GM12878 (cell line): Measurements from ENCODE around the gene NR2F2. TPM values are rescaled to one million over a fixed set of nuclear protein-coding genes. Genes with fewer than 3 reads are reported as not detected.

ENCODE experiments used
- ATAC-seq: fragments of 200-7000 bp; cut with Tn5 transposase; 3 replicates; pipeline ENCODE4 v1.9.1; 2020; ENCODE audit warnings: mild to moderate bottlenecking, moderate library complexity
- BruUV-seq: library from RNA; stranded (reverse); fragments of 400-500 nt; replicated peaks from 2 replicates; lab custom pipeline; 2021; lab: Mats Ljungman, UMichigan
- CTCF ChIA-PET: fragments of 300-600 bp; sonication (Branson Sonifier 250); formaldehyde crosslinking; extraction: SDS; loops from one replicate; lab custom pipeline; 2021; ENCODE audit warnings: inconsistent platforms; lab: Yijun Ruan, JAX
- POLR2A ChIA-PET: fragments of 350-600 bp; formaldehyde crosslinking; extraction: SDS; loops from one replicate; lab custom pipeline; 2021; ENCODE audit warnings: inconsistent platforms; lab: Charles Lee
- RAD21 ChIA-PET: fragments of 300-600 bp; sonication (Branson Sonifier 250); formaldehyde crosslinking; loops from one replicate; lab custom pipeline; 2023; ENCODE audit warnings: antibody characterized with exemption; ENCODE audit not compliant: unreplicated experiment; lab: Charles Lee
- SMC1A ChIA-PET: fragments of 300-600 bp; sonication (Branson Sonifier 250); formaldehyde crosslinking; loops from one replicate; lab custom pipeline; 2023; ENCODE audit not compliant: unreplicated experiment, uncharacterized antibody; lab: Charles Lee
- DNase-seq: peaks from one replicate; pipeline ENCODE4 v3.0.0-alpha.2; 2011; ENCODE audit warnings: low read depth, low spot score
- FAIRE-seq: peaks from 3 replicates; lab custom pipeline; 2011; peaks lifted over from hg19 to GRCh38; lab: Jason Lieb, UNC
- H2AFZ ChIP-seq: 2 replicates; pipeline ENCODE4 v1.6.0; 2011; ENCODE audit warnings: low read depth, low read length, control low read depth; ENCODE audit not compliant: control insufficient read depth
- H3K27ac ChIP-seq: 2 replicates; pipeline ENCODE4 v1.5.1; 2011; ENCODE audit warnings: control low read depth; ENCODE audit not compliant: control insufficient read depth, insufficient read depth
- H3K27me3 ChIP-seq, 2 experiments: replicated peaks in 1 of 2; 2 replicates each; pipeline versions ENCODE4 v1.6.0 to v1.6.1; 2011; ENCODE audit warnings: low read length in 1 of 2; ENCODE audit not compliant: control insufficient read depth in 2 of 2, insufficient read depth in 2 of 2
- H3K36me3 ChIP-seq, 2 experiments: 2 replicates each; pipeline ENCODE4 v1.5.1; 2011; ENCODE audit warnings: low read length in 1 of 2; ENCODE audit not compliant: control insufficient read depth in 2 of 2, insufficient read depth in 2 of 2
- H3K4me1 ChIP-seq: 2 replicates; pipeline ENCODE4 v1.6.1; 2011; ENCODE audit warnings: mild to moderate bottlenecking, low read length, moderate library complexity, mixed read lengths; ENCODE audit not compliant: control insufficient read depth, insufficient read depth
- H3K4me2 ChIP-seq: 2 replicates; pipeline ENCODE4 v1.6.0; 2011; ENCODE audit warnings: control low read depth; ENCODE audit not compliant: control insufficient read depth, insufficient read depth
- H3K4me3 ChIP-seq: fragments of 200-600 bp; sonication (generic); 2 replicates; pipeline ENCODE4 v1.5.1; 2016
- H3K79me2 ChIP-seq: 2 replicates; pipeline ENCODE4 v1.6.0; 2011; ENCODE audit warnings: low read length; ENCODE audit not compliant: control insufficient read depth, insufficient read depth
- H3K9ac ChIP-seq: 2 replicates; pipeline ENCODE4 v1.8.0; 2011; ENCODE audit warnings: low read length, control low read depth, mixed read lengths; ENCODE audit not compliant: control insufficient read depth, insufficient read depth
- H3K9me3 ChIP-seq: replicated peaks from 3 replicates; pipeline ENCODE4 v1.5.1; 2011; ENCODE audit warnings: mild to moderate bottlenecking, low read length; ENCODE audit not compliant: control insufficient read depth, insufficient read depth
- H4K20me1 ChIP-seq: 2 replicates; pipeline ENCODE4 v1.6.0; 2011; ENCODE audit not compliant: control insufficient read depth, insufficient read depth
- NFYA ChIP-seq: IDR thresholded peaks from 2 replicates; pipeline ENCODE4 v1.6.1; 2011; ENCODE audit warnings: low read depth, mild to moderate bottlenecking, low read length, improper control_type of control experiment, borderline replicate concordance
- NR2C1 ChIP-seq: fragments of 450-650 bp; IDR thresholded peaks from 2 replicates; pipeline ENCODE4 v1.6.1; 2017; ENCODE audit warnings: antibody characterized with exemption, mild to moderate bottlenecking, moderate library complexity
- RCOR1 ChIP-seq: conservative IDR thresholded peaks from 2 replicates; pipeline ENCODE4 v1.6.1; 2012; ENCODE audit warnings: low read depth, low read length, improper control_type of control experiment
- WGBS: methylation state at CpG from one replicate; pipeline ENCODE4 v1.1.6; 2016; ENCODE audit warnings: low lambda C conversion rate; ENCODE audit not compliant: insufficient replicate concordance, insufficient coverage; ENCODE audit errors: missing lambda C conversion rate; 5-methylcytosine and 5-hydroxymethylcytosine counted together
- in situ Hi-C: fragments of 300-500 bp; cut with MboI; formaldehyde crosslinking; loops from 9 replicates; pipeline ENCODE4 v1.14.3; 2018; ENCODE audit warnings: mixed read lengths
- intact Hi-C: fragments of 100-400 bp; cut with micrococcal nuclease; formaldehyde crosslinking; loops from one replicate; pipeline ENCODE4 v1.14.2; 2022; ENCODE audit not compliant: unreplicated experiment
- polyA plus RNA-seq, 11 experiments: library from polyadenylated mRNA; depleted of rRNA in 4 of 11; unstranded in 6 of 11; stranded (reverse) in 5 of 11; fragments of >200 nt; fragmentation: Nextera tagmentation in 4 of 11; fragmentation: Illumina TruSeq in 1 of 11; extraction: Ambion mirVana in 4 of 11; extraction: Trizol in 1 of 11; gene quantifications; 1 replicate in 1 of 11; 2 replicates in 10 of 11; pipeline versions ENCODE4 v1.2.1 to v1.2.3, GENCODE V29; 2011 to 2016; ENCODE audit warnings: inconsistent platforms in 2 of 11, missing spikeins in 2 of 11, low read depth in 1 of 11
- total RNA-seq, 4 experiments: library from RNA; depleted of rRNA in 3 of 4; stranded (reverse); fragments of >200 nt in 3 of 4; fragmentation: Illumina TruSeq in 1 of 4; extraction: Trizol in 1 of 4; gene quantifications; 2 replicates each; pipeline versions ENCODE4 v1.2.1 to v1.2.3, GENCODE V29; 2013 to 2021

The NR2F2 gene
- total and polyA plus RNA-seq, 10 of the 15 experiments (the other 5 are each of a cell fraction or from before 2014, with no cell fraction given): 1.1 to 10.1 (median 3.2) TPM

DNA sequence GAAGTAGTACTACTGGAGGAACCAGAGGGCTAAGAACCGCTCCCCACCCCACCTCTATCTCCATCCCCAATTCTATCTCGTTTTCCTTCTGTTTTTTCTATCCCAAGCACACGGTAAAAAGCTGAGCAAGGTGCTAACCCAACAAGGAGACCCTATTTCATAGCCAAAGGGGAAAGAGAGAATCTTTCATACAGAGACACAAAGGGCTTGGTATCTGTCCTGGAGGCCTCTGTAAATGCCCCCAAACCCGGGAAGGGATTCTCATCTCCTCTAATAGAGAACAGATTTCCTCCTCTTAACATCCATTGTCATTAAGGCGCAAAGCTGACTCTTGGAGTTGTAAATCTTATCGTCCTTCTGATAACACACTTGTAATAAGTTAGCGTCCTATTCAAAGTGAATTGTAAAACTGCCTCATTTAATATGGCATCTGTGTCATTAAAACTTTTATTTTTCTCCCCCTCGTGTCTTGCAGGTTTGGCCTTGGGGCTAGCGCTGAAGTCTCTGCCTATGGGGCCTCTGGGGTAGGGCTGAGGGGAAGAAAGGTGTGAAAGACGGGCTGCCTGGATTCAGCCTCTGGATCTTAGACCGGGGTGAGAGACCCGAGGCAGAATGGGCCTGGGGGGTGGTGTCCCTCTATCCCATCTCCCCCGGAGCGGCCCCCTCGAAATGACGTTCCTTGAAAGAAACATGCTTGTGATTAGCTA lies 12.1 kb downstream of the NR2F2 start:
- FAIRE-seq: no peak
- CTCF ChIA-PET: interaction anchor here (0.5 to 13.0 kb wide), 7 partner anchors 13 to 1083 kb away, joined by 3 to 212 read pairs (median 3); partner anchors contain the start of gene NR2F2
- TF ChIP-seq NFYA (no peak), RCOR1 (no peak), NR2C1 (no peak)
- ATAC-seq: no peak
- no peak for DNase-seq
- in situ Hi-C loops (loop anchor here (10.0 kb wide), 1 partner anchor 1078 kb away; no protein-coding TSS in a partner anchor), intact Hi-C loops (loop anchor here (1.0 to 10.0 kb wide), 3 partner anchors 420 to 838 kb away; no protein-coding TSS in a partner anchor)
- RAD21 ChIA-PET: interaction anchor here (1.0 to 10.3 kb wide), 7 partner anchors 13 to 1083 kb away, joined by 3 to 252 read pairs (median 6); partner anchors contain the start of gene NR2F2
- H3K9me3 ChIP-seq: no peaks in the 10 kb centered on the region; the same call in 2 of the 3 replicates
- no peaks in the 10 kb centered on the region for H3K27me3 ChIP-seq
- no peaks in the 10 kb centered on the region for H3K4me1 ChIP-seq
- H3K79me2 ChIP-seq: no peaks in the 10 kb centered on the region
- H4K20me1 ChIP-seq: no peaks in the 10 kb centered on the region
- H3K4me3 ChIP-seq: no peak overlapping the region
- no peak overlapping the region; the same call in 1 of the 2 replicates for H3K4me2 ChIP-seq
- no TSS peak for BruUV-seq
- WGBS: 22% methylated on average over 16 of the region's 16 CpGs
- no peak overlapping the region for H3K27ac ChIP-seq
- SMC1A ChIA-PET: interaction anchor here (0.5 to 6.1 kb wide), 11 partner anchors 12 to 1083 kb away, joined by 3 to 103 read pairs (median 5); partner anchors contain the start of gene NR2F2
- no peaks in the 10 kb centered on the region; a peak in 1 of 4 replicates for H3K36me3 ChIP-seq
- H3K9ac ChIP-seq: no peak overlapping the region
- POLR2A ChIA-PET: interaction anchor here (1.3 to 11.7 kb wide), 5 partner anchors 7 to 21 kb away, joined by 3 to 163 read pairs (median 7); partner anchors contain the start of gene NR2F2
- no peak overlapping the region for H2AFZ ChIP-seq
